GM23248 (cell line): ENCODE measurements around the gene TRIM29. TPM values are rescaled to one million over a fixed set of nuclear protein-coding genes. Genes with fewer than 3 reads are reported as not detected.
"Not testable (repeated sequence)": the region's sequence is repeated elsewhere in the genome, so short reads cannot be mapped to it uniquely, and the experiment has no call there.

ENCODE experiments used
- DNase-seq: peaks from one replicate; pipeline ENCODE4 v3.0.0-alpha.2; 2015
- H2AFZ ChIP-seq: fragments of 200-600 bp; sonication (generic); 2 replicates; pipeline ENCODE4 v1.6.1; 2016; ENCODE audit warnings: antibody characterized with exemption
- H3F3A ChIP-seq: fragments of 200-600 bp; sonication (generic); 2 replicates; pipeline ENCODE4 v1.6.1; 2016; ENCODE audit warnings: mild to moderate bottlenecking, antibody characterized with exemption, mixed run types; ENCODE audit not compliant: insufficient read depth
- H3K27ac ChIP-seq: fragments of 200-600 bp; sonication (generic); 2 replicates; pipeline ENCODE4 v1.5.1; 2016; ENCODE audit warnings: mild to moderate bottlenecking
- H3K27me3 ChIP-seq: fragments of 200-600 bp; sonication (generic); replicated peaks from 2 replicates; pipeline ENCODE4 v1.6.1; 2016; ENCODE audit warnings: mild to moderate bottlenecking; ENCODE audit not compliant: insufficient read depth
- H3K36me3 ChIP-seq: fragments of 200-600 bp; sonication (generic); 2 replicates; pipeline ENCODE4 v1.6.1; 2016; ENCODE audit warnings: low read depth, mild to moderate bottlenecking
- H3K4me1 ChIP-seq: fragments of 200-600 bp; sonication (generic); 2 replicates; pipeline ENCODE4 v1.6.1; 2016; ENCODE audit warnings: mild to moderate bottlenecking; ENCODE audit not compliant: insufficient read depth
- H3K4me2 ChIP-seq: fragments of 200-600 bp; sonication (generic); one replicate; pipeline ENCODE4 v1.6.1; 2016; ENCODE audit warnings: mild to moderate bottlenecking; ENCODE audit not compliant: unreplicated experiment
- H3K4me3 ChIP-seq: fragments of 200-600 bp; sonication (generic); 2 replicates; pipeline ENCODE4 v1.5.1; 2016; ENCODE audit warnings: mild to moderate bottlenecking
- H3K79me2 ChIP-seq: fragments of 200-600 bp; sonication (generic); 2 replicates; pipeline ENCODE4 v1.6.1; 2016; ENCODE audit warnings: mild to moderate bottlenecking; ENCODE audit not compliant: insufficient read depth
- H3K9ac ChIP-seq: fragments of 200-600 bp; sonication (generic); 2 replicates; pipeline ENCODE4 v1.6.1; 2016; ENCODE audit warnings: mild to moderate bottlenecking
- H3K9me2 ChIP-seq: fragments of 200-600 bp; sonication (generic); 2 replicates; pipeline ENCODE4 v1.6.1; 2016; ENCODE audit warnings: mixed run types, mild to moderate bottlenecking, moderate library complexity; ENCODE audit not compliant: insufficient read depth
- H3K9me3 ChIP-seq: fragments of 200-600 bp; sonication (generic); one replicate; pipeline ENCODE4 v1.6.1; 2017; ENCODE audit warnings: low read depth
- H4K20me1 ChIP-seq: fragments of 200-600 bp; sonication (generic); 2 replicates; pipeline ENCODE4 v1.6.0; 2016; ENCODE audit not compliant: insufficient read depth
- EZH2 ChIP-seq: fragments of 200-600 bp; sonication (generic); IDR thresholded peaks from 2 replicates; pipeline ENCODE4 v1.6.1; 2018; ENCODE audit warnings: antibody characterized with exemption, mild to moderate bottlenecking; ENCODE audit not compliant: insufficient read depth, poor library complexity, severe bottlenecking
- EZH2phosphoT487 ChIP-seq: fragments of 200-600 bp; sonication (generic); IDR thresholded peaks from 2 replicates; pipeline ENCODE4 v1.6.1; 2018; ENCODE audit warnings: antibody characterized with exemption, moderate library complexity, mild to moderate bottlenecking, low read depth; ENCODE audit not compliant: insufficient read depth
- WGBS, 2 experiments: methylation state at CpG; one replicate each; pipeline ENCODE4 v1.1.6; 2015 to 2017; ENCODE audit warnings: low lambda C conversion rate in 2 of 2, low coverage in 1 of 2; ENCODE audit errors: missing lambda C conversion rate in 2 of 2; 5-methylcytosine and 5-hydroxymethylcytosine counted together
- in situ Hi-C: fragments of 300-500 bp; cut with MboI; formaldehyde crosslinking; loops from 2 replicates; pipeline ENCODE4 v1.15.0; 2020
- polyA plus RNA-seq: library from polyadenylated mRNA; unstranded; fragments of >200 nt; fragmentation: Nextera tagmentation; extraction: Ambion mirVana; gene quantifications from 2 replicates; pipeline ENCODE4 v1.2.1, GENCODE V29; 2016
- total RNA-seq: library from RNA; depleted of rRNA; stranded (reverse); fragments of >200 nt; shearing (Covaris generic); gene quantifications from 2 replicates; pipeline ENCODE4 v1.2.3, GENCODE V29; 2014

Gene TRIM29
- total and polyA plus RNA-seq, 2 experiments from 2014 or later: 0.86 TPM; not detected in 1

DNA sequence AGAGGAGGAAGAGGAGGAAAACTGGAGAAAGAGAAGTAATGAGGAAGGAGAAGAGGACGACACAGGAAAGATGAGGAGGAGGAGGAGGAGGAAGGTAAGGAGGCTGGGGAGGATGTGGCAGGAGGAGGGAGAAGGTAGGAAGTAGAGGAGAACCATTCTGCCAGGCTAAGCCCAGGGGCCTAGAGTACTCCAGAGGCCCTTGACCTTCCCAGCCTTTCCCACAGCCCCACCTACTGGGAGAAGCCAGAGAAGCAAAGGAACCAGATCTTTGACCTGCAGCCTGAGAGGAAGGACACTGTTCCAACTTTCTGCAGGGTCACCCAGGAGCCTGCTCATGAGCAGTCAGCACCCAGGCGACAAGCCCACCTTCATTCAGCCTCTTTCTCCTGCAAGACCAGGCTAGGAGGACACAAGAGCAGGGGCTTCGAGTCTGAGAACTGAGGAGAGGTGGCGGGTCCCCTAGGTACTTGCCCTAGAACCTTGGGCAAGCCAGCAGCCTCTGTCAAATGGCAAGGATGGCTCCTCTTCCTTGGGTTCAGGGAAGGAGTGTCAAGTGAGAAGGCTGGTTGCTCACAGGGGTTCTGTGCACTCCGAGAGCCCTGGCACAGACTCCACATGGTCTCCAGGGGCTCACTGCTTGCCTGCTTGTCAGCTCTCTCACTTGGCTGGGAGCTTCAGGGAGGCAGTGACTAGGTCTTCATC is 45.0 kb upstream of the TRIM29 start:
- H3K9me2 ChIP-seq: no peaks in the 10 kb centered on the region
- no peak overlapping the region for H3K4me2 ChIP-seq
- in situ Hi-C loops: no loop called here
- 76 to 80% methylated on average over 5 of the region's 5 CpGs for WGBS, 2 experiments
- H3F3A ChIP-seq: peaks cover 31% of the 10 kb centered on the region
- no peaks in the 10 kb centered on the region for H3K9me3 ChIP-seq
- DNase-seq: peak; percentile 68
- no peaks in the 10 kb centered on the region for H3K79me2 ChIP-seq
- no peaks in the 10 kb centered on the region for H4K20me1 ChIP-seq
- H2AFZ ChIP-seq: no peak overlapping the region
- no peaks in the 10 kb centered on the region for H3K27me3 ChIP-seq
- H3K4me3 ChIP-seq: no peak overlapping the region
- peaks cover 61% of the 10 kb centered on the region for H3K4me1 ChIP-seq
- H3K27ac ChIP-seq: no peak overlapping the region
- H3K36me3 ChIP-seq: no peaks in the 10 kb centered on the region
- TF ChIP-seq EZH2 (no peak), EZH2phosphoT487 (no peak)
- H3K9ac ChIP-seq: no peak overlapping the region

DNA sequence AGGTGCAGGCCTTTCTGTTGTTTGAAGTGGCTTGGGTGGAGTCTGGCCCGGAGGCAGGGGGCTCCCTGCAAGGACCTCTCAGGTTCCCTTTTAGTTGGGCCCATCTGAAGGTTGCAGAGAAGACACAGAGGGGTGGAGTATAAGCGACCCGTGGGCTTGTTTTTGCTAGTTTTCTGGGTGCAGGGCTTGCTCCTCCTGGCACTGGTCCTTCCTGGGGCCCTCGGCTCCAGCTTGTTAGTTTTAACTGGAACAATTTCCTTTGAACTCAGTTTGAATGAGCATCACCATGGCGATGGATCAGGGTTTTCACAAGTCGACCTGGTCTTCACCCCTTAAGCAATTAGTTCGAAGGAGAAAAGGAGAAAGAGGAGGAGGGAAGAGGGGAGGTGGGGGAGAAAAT is 44.5 kb upstream of the TRIM29 start:
- TF ChIP-seq EZH2phosphoT487: no peak
- no peak for TF ChIP-seq EZH2
- no peaks in the 10 kb centered on the region for H3K9me2 ChIP-seq
- H2AFZ ChIP-seq: no peak overlapping the region
- H3K27ac ChIP-seq: no peak overlapping the region
- H3K4me1 ChIP-seq: peaks cover 63% of the 10 kb centered on the region
- no peak overlapping the region for H3K4me2 ChIP-seq
- H3K79me2 ChIP-seq: no peaks in the 10 kb centered on the region
- H3K4me3 ChIP-seq: no peak overlapping the region
- no peak for DNase-seq
- H3K9me3 ChIP-seq: no peaks in the 10 kb centered on the region
- H3K27me3 ChIP-seq: no peaks in the 10 kb centered on the region
- H3K9ac ChIP-seq: no peak overlapping the region
- H4K20me1 ChIP-seq: no peaks in the 10 kb centered on the region
- in situ Hi-C loops: no loop called here
- peaks cover 31% of the 10 kb centered on the region for H3F3A ChIP-seq
- 69 to 72% methylated on average over 7 of the region's 7 CpGs for WGBS, 2 experiments
- no peaks in the 10 kb centered on the region for H3K36me3 ChIP-seq

- Histone ChIP-seq H3K4me2 (no peak overlapping the region), H3K4me3 (no peak overlapping the region), H3K4me1 (peaks cover 56% of the 10 kb centered on the region), H3K27me3 (no peaks in the 10 kb centered on the region), H2AFZ (no peak overlapping the region), H3K9me3 (no peaks in the 10 kb centered on the region), H3F3A (peaks cover 31% of the 10 kb centered on the region), H3K9me2 (no peaks in the 10 kb centered on the region), H3K27ac (peak overlapping the region; percentile 99), H3K79me2 (no peaks in the 10 kb centered on the region), H3K9ac (peak overlapping the region; percentile 69), H4K20me1 (no peaks in the 10 kb centered on the region), H3K36me3 (no peaks in the 10 kb centered on the region)
- DNase-seq: no peak
- TF ChIP-seq EZH2: no peak
- no peak for TF ChIP-seq EZH2phosphoT487
- WGBS, 2 experiments: 86% methylated on average over 10 of the region's 10 CpGs
- in situ Hi-C loops: no loop called here
Observed at GRCh38 chr11:120181376-120181975, 43.6 kb upstream of the TRIM29 start.

DNA sequence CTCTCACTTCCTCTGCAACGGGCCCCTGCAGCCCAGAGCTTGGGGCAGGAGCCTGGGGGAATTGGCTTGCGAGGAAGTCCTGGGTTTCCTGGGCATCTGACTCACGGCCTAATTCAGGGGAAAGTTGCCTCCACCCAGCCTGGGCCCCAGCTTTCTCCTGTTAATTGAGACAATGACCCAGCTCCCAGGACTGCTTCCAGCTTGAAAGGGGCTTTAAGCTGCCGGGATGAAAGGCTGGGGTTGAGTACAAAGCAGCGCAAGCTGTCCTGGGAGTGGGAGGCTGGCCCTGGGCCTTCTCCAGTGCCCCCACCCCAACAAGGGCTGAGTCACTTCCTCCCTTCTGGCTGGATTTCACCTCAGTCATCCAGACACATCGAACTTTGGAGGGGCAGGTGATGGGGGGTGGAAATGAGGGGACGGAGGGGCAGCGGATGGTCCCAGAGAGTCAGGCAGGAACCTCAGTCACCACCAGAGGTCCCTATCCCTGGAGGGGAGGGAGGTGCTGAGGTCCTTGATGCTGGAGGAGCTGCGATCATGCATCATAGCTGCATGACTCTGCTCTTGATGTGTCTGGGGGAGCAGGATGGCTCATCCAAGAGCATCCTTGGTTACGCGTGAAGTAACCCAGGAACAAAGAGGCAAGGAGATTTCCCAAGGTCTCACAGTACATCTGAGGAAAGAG is 42.8 kb upstream of the TRIM29 start:
- Histone ChIP-seq H3K4me1 (peaks cover 54% of the 10 kb centered on the region), H3K4me2 (peak overlapping the region; percentile 70), H3K4me3 (peak overlapping the region; percentile 40), H3K9ac (peak overlapping the region; percentile 87), H3K36me3 (no peaks in the 10 kb centered on the region), H4K20me1 (no peaks in the 10 kb centered on the region), H3K27ac (peak overlapping the region; percentile 99), H3K9me2 (no peaks in the 10 kb centered on the region), H3K9me3 (no peaks in the 10 kb centered on the region), H2AFZ (peak overlapping the region; percentile 74), H3K79me2 (no peaks in the 10 kb centered on the region), H3F3A (peaks cover 31% of the 10 kb centered on the region), H3K27me3 (no peaks in the 10 kb centered on the region)
- in situ Hi-C loops: no loop called here
- WGBS, 2 experiments: 6 to 11% methylated on average over 11 of the region's 11 CpGs
- no peak for TF ChIP-seq EZH2phosphoT487
- DNase-seq: peak; percentile 98

GRCh38 chr11:120180063-120180462 is 42.1 kb upstream of the TRIM29 start:
- WGBS, 2 experiments: 72 to 76% methylated on average over 5 to 6 of the region's 6 CpGs
- in situ Hi-C loops, H3K9me3 ChIP-seq: not testable (repeated sequence)

More at GRCh38 chr11:120180063-120180462, 42.1 kb upstream of the TRIM29 start:
- not testable (repeated sequence) for H3K4me3 ChIP-seq, H3K79me2 ChIP-seq, H3K36me3 ChIP-seq, H3K27me3 ChIP-seq, H4K20me1 ChIP-seq, H3K9me2 ChIP-seq
- peak overlapping the region; percentile 87 for H3K9ac ChIP-seq
- H2AFZ ChIP-seq: peak overlapping the region; percentile 74
- peak overlapping the region; percentile 99 for H3K27ac ChIP-seq
- H3F3A ChIP-seq: peaks cover 27% of the 10 kb centered on the region
- peaks cover 48% of the 10 kb centered on the region for H3K4me1 ChIP-seq
- peak overlapping the region; percentile 70 for H3K4me2 ChIP-seq
- DNase-seq: peak; percentile 20
